Measurements from ENCODE around the gene GNB1. TPM values are rescaled to one million over a fixed set of nuclear protein-coding genes. Genes with fewer than 3 reads are reported as not detected.

The GNB1 gene
- total RNA-seq, 1 donor from 2014 or later: 383 TPM

- intact Hi-C loops (cut with micrococcal nuclease): no loop called here
These were observed 122.5 kb downstream of the GNB1 start for GRCh38 chr1:1768249-1768992.

DNA sequence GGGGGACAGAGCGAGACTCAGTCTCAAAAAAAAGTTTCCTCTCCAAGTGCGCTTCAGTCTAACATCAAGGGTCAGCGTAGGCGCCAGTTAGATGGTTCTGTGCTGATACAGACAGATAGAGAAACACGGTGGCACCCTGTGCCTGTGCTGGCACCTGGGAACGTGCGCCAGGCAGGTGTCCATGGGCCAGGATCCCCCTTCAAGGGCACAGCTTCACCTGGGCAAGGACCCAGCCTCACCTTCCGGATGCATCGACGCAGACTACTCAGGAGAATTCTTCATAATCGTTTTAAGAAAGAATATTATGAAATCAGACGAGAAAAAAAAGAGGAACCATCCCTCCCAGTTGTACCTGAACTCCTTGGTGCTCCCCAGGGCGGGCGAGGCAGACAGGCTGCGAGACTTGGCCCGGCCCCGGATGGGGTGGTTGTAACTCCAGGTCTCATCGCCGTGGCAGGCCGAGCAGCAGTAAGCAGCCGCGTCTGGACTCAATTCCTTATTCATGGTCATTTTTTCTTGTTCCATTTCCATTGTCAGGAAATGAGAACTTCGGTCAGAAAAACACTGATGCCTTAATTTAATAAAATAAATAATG lies 125.9 kb downstream of the GNB1 start:
- intact Hi-C loops (cut with micrococcal nuclease): no loop called here

DNA sequence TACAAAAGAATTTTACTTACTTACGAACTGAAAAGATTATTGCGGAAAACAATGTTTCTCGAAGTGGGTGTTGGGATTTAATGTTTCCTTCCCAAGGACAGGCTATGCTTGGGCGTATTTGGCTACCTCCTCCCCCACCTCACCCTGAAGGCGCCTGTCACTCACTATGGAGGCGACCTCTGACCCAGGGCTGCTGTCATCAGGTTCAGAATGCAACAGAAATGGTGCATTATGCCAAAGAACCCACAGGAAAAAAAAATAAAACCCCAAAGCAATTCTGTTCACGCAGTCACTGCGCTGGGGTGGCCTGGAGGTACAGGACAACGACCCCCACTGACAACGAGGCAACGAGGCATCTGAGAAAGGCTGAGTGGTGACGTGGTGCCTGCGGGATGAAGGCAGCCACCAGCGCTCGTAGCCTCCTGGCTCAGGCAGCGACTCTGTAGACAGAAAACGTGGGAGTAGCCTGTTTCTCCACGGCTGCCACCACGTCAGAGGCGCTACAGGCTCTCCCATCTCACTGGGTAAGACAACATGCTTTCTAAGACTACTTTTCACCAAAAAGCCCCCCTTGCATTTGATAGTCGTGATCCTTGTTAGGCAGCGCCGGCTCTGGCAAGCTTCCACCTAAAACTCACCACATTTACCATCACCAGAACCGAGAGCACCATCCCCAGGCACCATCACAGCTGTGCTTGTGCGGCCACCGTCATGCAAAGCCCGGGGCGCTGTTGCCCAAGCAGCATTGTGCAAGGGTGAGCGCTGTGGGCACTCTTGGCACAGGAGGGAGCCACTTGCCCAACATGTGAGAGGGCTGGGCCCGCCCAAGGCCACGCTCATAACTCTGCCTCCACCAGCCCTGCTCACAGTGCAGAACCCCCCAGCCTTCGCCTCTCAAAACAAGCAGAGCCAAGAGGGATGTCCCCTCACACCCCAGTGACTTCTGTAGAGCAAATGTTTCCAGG lies 126.9 kb downstream of the GNB1 start:
- intact Hi-C loops (cut with micrococcal nuclease): no loop called here

DNA sequence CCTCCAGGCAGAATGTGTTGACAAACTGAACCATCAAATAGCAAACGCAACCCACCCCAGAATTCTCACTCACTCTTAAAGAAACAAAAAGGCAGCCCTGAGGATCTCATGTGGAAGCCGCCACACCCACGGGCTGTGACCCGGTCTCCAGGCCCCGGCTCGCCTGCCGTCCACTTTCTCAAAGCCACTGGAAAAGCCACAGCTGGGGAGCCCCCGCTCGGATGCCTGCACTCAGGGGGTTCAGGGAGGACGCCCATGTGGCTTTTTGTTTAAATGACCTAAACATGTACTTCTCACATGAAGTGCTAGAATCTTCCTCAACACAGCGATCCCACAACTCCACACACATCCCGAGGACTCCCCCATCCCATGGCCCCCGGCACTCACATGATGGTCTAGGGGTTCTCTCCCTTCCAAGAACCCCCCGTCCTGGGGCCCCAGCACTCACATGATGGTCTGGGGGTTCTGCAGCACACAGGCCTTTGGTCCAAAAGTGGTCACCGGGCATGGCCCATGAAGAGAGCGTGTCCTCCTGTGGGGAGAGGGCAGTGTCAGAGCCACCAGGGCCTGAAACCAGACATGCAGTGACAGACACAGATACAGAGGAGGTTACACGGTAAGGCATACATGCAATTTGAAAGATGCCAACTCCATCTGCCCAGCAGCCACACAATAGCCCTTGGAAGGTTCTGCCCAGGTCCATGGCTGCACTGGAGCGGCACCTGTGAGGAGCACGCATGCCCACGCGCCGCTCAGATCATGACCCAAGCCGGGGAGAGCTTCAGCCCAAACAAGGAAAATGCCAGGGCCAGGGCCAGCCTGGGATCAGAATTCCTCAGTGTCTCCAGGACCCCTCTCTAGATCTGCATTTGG lies 129.1 kb downstream of the GNB1 start:
- intact Hi-C loops (cut with micrococcal nuclease): no loop called here

DNA sequence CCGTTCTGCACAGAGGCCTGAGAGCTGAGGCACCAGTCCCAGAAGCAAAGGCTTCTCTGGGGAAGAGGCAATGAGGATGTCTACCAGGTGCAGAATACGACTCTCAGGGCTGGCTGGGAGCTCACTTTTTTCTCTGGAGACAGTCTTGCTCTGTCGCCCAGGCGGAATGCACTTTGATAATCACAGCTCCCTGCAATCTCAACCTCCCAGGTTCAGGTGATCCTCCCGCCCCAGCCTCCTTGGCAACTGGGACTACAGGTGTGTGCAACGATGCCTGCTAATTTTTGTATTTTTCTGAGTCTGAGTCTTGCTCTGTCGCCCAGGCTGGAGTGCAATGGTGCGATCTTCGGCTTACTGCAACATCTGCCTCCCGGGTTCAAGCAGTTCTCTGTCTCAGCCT lies 130.2 kb downstream of the GNB1 start:
- intact Hi-C loops (cut with micrococcal nuclease): no loop called here

- intact Hi-C loops (cut with micrococcal nuclease): no loop called here
These were observed 130.6 kb downstream of the GNB1 start for GRCh38 chr1:1760345-1760650.

GRCh38 chr1:1759456-1760344 lies 131.2 kb downstream of the GNB1 start:
- intact Hi-C loops (cut with micrococcal nuclease): no loop called here

GRCh38 chr1:1758692-1759455 lies 132.0 kb downstream of the GNB1 start:
- intact Hi-C loops (cut with micrococcal nuclease): no loop called here

DNA sequence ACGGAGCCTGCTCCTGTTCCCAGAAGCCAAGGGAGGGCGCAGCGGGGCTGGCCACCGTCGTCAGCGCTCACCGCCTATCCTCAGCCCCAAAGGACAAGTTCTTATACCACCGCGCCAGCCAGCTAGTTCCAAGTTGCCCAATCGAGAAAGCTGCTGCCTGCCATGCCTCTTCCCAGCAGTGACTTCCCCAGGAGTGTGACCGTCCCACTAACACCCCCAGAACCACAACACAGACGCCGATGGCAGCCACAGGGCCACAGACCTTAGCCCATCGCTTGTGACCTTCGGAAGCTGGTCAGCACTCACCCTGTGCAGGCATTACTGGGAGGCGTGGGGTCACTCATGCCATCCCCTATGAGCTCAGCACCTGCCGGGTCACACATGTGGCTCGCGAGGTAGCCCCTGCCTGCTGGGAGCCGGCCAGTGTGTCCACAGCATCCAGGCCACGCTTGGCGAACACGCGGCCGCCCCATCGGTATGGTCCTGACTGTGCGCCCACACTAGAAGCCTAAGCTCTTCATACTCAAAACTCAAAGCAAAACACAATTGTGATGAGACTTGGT lies 132.7 kb downstream of the GNB1 start:
- intact Hi-C loops (cut with micrococcal nuclease): no loop called here

DNA sequence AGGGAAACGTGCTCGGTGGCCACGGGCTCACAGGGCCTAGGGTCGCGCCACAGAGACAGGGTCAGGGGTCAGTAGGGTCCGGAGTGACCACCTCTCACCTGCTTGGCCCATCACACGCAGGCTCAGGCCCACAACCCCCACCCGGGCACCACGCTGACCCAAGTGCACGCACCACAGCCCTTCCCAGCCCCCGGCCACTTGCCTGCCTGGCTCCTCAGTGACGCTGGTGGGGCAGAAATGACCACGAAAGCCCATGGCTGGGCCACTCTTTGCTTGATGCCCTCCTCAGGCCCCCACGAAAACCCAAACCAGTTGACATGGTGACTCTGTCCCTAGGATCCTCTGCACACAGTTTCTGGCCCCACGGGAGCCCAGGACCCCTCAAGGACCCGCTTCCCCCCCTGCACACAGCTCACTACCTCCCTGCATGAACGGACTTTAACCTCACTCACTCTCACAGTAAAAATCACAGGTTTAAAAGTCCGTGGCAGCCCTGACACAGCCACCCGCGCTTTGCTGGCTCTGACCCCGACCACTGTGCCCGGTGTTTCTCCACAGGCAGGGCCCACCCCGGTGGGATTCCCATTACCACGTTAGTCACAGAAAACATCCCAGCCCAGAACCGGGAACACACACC lies 133.3 kb downstream of the GNB1 start:
- intact Hi-C loops (cut with micrococcal nuclease): no loop called here

GRCh38 chr1:1756661-1757421 lies 134.0 kb downstream of the GNB1 start:
- intact Hi-C loops (cut with micrococcal nuclease): no loop called here

GRCh38 chr1:1755852-1756251 lies 135.0 kb downstream of the GNB1 start:
- intact Hi-C loops (cut with micrococcal nuclease): no loop called here

- intact Hi-C loops (cut with micrococcal nuclease): no loop called here
These were observed 135.5 kb downstream of the GNB1 start for GRCh38 chr1:1755426-1755825.

DNA sequence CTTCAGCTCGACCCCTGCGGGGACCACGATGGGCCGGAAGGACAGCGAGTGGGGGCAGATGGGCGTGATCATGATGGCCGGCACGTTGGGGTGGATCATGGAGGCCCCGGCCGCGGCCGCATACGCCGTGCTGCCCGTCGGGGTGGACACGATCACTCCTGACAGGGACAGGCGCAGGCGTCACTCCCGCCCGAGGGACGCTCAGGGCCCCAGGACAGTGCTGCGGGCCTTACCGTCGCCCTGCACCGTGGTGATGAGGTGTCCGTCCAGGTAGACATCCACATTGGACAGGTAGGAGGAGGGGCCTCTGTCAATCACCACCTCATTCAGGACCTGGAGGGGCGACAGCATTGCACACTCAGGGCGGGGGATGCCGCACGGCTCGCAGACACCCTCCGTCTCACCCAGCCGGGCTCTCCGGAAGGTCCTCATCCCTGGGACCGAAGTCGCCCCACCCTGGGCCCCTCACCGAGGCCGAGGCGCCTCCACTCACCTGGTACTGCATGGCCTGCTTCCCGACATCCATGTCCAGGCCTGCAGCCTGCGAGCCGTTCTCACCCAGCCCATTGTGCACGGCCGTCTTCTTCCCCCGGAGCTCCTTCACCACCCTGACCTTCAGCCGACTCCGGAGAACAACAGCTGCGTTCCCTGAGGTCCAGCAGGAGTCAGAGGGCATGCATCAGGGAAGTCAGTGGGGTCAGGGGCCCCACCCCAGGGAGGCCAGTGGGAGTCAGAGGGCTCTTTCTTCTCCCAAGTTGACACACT lies 136.7 kb downstream of the GNB1 start:
- intact Hi-C loops (cut with micrococcal nuclease): no loop called here

GRCh38 chr1:1753607-1754005 lies 137.3 kb downstream of the GNB1 start:
- intact Hi-C loops (cut with micrococcal nuclease): no loop called here

DNA sequence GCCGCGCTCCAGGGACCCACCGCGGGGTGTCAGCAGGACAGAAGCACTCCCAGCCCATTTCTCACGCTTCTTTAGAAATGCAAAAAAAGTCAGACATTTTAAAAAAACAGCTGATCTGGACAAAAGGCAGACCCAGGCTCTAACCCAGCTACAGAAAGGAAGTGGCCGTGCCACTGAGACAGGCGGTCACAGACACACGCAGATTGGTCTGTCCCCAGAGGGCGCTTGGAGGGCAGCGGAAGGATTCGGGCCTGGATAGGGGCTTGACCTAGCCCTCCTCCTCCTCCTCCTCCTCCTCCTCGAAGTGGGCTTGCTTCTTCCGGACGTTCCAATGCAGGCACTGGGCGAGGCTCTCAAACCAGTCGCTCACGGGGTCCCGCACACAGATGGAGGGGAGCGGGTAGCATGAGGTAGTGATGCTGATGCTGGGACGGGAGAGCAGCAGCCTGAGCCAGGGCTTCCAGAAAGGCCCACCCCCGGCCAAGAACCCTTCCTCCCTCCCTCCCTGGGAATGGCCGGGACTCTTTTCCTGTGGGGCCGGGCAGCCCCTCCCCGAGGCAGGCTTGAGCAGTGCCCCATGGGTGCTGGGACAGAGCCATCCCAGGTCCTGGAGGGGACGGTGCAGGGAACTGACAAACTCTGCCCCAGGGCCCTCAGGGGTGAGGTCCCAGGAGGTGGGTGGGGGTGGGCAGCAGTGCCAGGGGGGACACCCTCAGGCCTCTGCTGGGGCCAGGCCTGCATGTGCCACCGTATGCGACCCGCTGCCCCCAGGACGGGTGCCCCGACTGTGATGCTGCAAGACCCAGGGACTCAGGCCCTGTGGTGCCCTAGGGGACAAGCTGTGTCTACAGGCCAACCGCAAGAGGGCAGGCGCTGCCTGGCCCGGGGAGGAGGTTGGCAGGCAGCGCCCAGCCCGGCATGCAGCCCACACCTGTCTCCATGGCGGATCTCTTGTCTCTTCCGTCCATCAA lies 138.0 kb downstream of the GNB1 start:
- intact Hi-C loops (cut with micrococcal nuclease): no loop called here
